Fibroblast of lung (primary cell): Measurements from ENCODE around the gene LMO2. TPM values are rescaled to one million over a fixed set of nuclear protein-coding genes. Genes with fewer than 3 reads are reported as not detected.

Experiments used
- DNase-seq, 2 donors: peaks; one replicate each; pipeline versions ENCODE4 v3.0.0 to v3.0.0-alpha.2; 2010; ENCODE audit warnings: low read depth in 2 of 2
- H2AFZ ChIP-seq: 2 replicates; pipeline ENCODE4 v1.5.1; 2012; ENCODE audit warnings: low read length, control low read depth, inconsistent platforms
- H3K27ac ChIP-seq: 2 replicates; pipeline ENCODE4 v1.5.1; 2011; ENCODE audit warnings: low read length, control low read depth; ENCODE audit not compliant: insufficient read depth
- H3K27me3 ChIP-seq: 2 replicates; pipeline ENCODE4 v1.5.1; 2011; ENCODE audit warnings: mild to moderate bottlenecking, low read length; ENCODE audit not compliant: control insufficient read depth, insufficient read depth
- H3K36me3 ChIP-seq: 2 replicates; pipeline ENCODE4 v1.5.1; 2011; ENCODE audit warnings: low read length; ENCODE audit not compliant: control insufficient read depth, insufficient read depth
- H3K4me1 ChIP-seq: 2 replicates; pipeline ENCODE4 v1.5.1; 2011; ENCODE audit warnings: low read length; ENCODE audit not compliant: control insufficient read depth, insufficient read depth; ENCODE audit errors: extremely low read depth
- H3K4me2 ChIP-seq: 2 replicates; pipeline ENCODE4 v1.5.1; 2011; ENCODE audit warnings: low read length, control low read depth; ENCODE audit not compliant: insufficient read depth; ENCODE audit errors: extremely low read depth
- H3K4me3 ChIP-seq, 4 experiments: fragments of 200-600 bp in 1 of 4; sonication (generic) in 1 of 4; replicated peaks in 1 of 4; 2 replicates each; pipeline ENCODE4 v1.5.1; 2011 to 2016; ENCODE audit warnings: low read length in 4 of 4, low read depth in 3 of 4, mild to moderate bottlenecking in 3 of 4, control low read depth in 2 of 4, inconsistent platforms in 1 of 4, mixed read lengths in 1 of 4; ENCODE audit not compliant: insufficient read depth in 1 of 4; ENCODE audit errors: control extremely low read depth in 1 of 4
- H3K79me2 ChIP-seq: 2 replicates; pipeline ENCODE4 v1.5.1; 2012; ENCODE audit warnings: mild to moderate bottlenecking, low read length, inconsistent platforms; ENCODE audit not compliant: control insufficient read depth, insufficient read depth
- H3K9ac ChIP-seq: 2 replicates; pipeline ENCODE4 v1.5.1; 2011; ENCODE audit warnings: mild to moderate bottlenecking, low read length, control low read depth; ENCODE audit not compliant: insufficient read depth
- H3K9me3 ChIP-seq: 2 replicates; pipeline ENCODE4 v1.5.1; 2012; ENCODE audit warnings: low read depth, low read length; ENCODE audit not compliant: control insufficient read depth, insufficient read depth
- H4K20me1 ChIP-seq: 2 replicates; pipeline ENCODE4 v1.5.1; 2011; ENCODE audit warnings: low read length; ENCODE audit not compliant: control insufficient read depth, insufficient read depth; ENCODE audit errors: extremely low read depth
- EZH2 ChIP-seq: IDR thresholded peaks from 2 replicates; pipeline ENCODE4 v1.5.1; 2012; ENCODE audit warnings: low read length, control low read depth, mild to moderate bottlenecking; ENCODE audit errors: missing control alignments
- polyA plus RNA-seq, 2 donors: library from polyadenylated mRNA; depleted of rRNA in 1 of 2; stranded (reverse) in 1 of 2; unstranded in 1 of 2; fragments of >200 nt; gene quantifications; 2 replicates each; pipeline ENCODE4 v1.2.1, GENCODE V29; 2011 to 2012; ENCODE audit warnings: missing spikeins in 1 of 2
- total RNA-seq: library from RNA; depleted of rRNA; stranded (reverse); fragments of >200 nt; gene quantifications from 2 replicates; pipeline ENCODE4 v1.2.1, GENCODE V29; 2014
- TF ChIP-seq, protein P1 (sequence below), 2 donors: IDR thresholded peaks in 1 of 2; conservative IDR thresholded peaks in 1 of 2; 1 replicate in 1 of 2; 2 replicates in 1 of 2; pipeline ENCODE4 v1.5.1; 2011 to 2012; ENCODE audit warnings: low read length in 2 of 2, control low read depth in 1 of 2, inconsistent platforms in 1 of 2, low read depth in 1 of 2, mild to moderate bottlenecking in 1 of 2

LMO2 gene
- total and polyA plus RNA-seq, 2 donors (not counting 1 experiment from before 2014, with no cell fraction given): 0.03 to 0.17 TPM

- no peak for DNase-seq
- H3K4me3 ChIP-seq: no peak overlapping the region
- TF ChIP-seq EZH2: no peak
- TF ChIP-seq, protein P1, sequence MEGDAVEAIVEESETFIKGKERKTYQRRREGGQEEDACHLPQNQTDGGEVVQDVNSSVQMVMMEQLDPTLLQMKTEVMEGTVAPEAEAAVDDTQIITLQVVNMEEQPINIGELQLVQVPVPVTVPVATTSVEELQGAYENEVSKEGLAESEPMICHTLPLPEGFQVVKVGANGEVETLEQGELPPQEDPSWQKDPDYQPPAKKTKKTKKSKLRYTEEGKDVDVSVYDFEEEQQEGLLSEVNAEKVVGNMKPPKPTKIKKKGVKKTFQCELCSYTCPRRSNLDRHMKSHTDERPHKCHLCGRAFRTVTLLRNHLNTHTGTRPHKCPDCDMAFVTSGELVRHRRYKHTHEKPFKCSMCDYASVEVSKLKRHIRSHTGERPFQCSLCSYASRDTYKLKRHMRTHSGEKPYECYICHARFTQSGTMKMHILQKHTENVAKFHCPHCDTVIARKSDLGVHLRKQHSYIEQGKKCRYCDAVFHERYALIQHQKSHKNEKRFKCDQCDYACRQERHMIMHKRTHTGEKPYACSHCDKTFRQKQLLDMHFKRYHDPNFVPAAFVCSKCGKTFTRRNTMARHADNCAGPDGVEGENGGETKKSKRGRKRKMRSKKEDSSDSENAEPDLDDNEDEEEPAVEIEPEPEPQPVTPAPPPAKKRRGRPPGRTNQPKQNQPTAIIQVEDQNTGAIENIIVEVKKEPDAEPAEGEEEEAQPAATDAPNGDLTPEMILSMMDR (conservative IDR thresholded peaks at IDR 0.05 in 1 of 2, IDR thresholded peaks at IDR 0.05 in 1 of 2; ENCODE audit: low read depth in 1 of 2, low read length in 2 of 2): no peak
- H4K20me1 ChIP-seq: no peaks in the 10 kb centered on the region
- H3K4me1 ChIP-seq: no peaks in the 10 kb centered on the region
- H3K79me2 ChIP-seq: no peaks in the 10 kb centered on the region
- H2AFZ ChIP-seq: no peak overlapping the region
- H3K9ac ChIP-seq: no peak overlapping the region
- H3K36me3 ChIP-seq: no peaks in the 10 kb centered on the region
- H3K9me3 ChIP-seq: no peaks in the 10 kb centered on the region
- no peak overlapping the region for H3K27ac ChIP-seq
- peaks cover 44% of the 10 kb centered on the region for H3K27me3 ChIP-seq
- H3K4me2 ChIP-seq: no peak overlapping the region
These were observed 23.8 kb downstream of the LMO2 start for GRCh38 chr11:33867996-33868646.

DNA sequence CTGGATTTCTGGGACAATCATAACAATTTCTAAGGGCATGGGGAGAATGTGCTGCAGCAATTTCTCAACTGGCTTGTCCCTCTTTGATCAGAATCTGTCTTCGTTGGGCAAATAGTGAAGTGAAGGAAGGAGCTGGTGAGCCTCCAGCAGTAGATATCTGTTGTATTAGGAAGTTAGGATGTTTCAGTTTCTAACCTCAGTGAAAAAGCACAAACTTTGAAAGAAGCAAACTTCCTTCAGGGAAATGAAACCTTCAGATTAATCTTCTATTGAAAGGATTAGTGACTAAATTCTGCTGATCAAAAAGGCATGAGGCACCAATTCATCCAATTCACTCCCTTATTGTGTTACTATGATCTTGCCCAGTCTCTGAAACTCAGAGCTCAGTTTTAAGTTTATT, 24.3 kb downstream of the LMO2 start:
- no peak overlapping the region for H2AFZ ChIP-seq
- no peak for DNase-seq
- H3K9ac ChIP-seq: no peak overlapping the region
- no peaks in the 10 kb centered on the region for H4K20me1 ChIP-seq
- H3K27ac ChIP-seq: no peak overlapping the region
- TF ChIP-seq, protein P1 (conservative IDR thresholded peaks at IDR 0.05 in 1 of 2, IDR thresholded peaks at IDR 0.05 in 1 of 2; ENCODE audit: low read depth in 1 of 2, low read length in 2 of 2): no peak
- no peaks in the 10 kb centered on the region for H3K36me3 ChIP-seq
- H3K27me3 ChIP-seq: peaks cover 47% of the 10 kb centered on the region
- H3K9me3 ChIP-seq: no peaks in the 10 kb centered on the region
- no peak overlapping the region for H3K4me3 ChIP-seq
- H3K4me1 ChIP-seq: no peaks in the 10 kb centered on the region
- H3K79me2 ChIP-seq: no peaks in the 10 kb centered on the region
- H3K4me2 ChIP-seq: no peak overlapping the region

DNA sequence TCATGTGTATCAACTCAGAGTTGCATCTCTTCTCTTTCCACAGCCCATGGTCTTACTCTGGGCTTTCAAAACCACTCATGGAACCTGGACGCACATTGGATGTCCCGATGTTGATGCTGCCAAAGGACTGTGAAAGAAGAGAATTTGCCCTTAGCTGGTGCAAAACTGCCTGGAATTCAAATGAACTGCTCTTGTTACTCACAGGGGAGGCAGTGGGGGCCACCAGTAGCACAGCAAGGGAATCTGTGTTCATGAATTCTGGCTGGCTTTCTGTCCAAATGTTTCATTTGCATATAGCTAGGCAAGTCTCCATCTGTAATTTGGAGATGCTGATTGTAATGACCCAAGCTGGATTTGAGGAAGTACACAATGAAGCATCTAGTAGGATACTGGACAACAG, 24.9 kb downstream of the LMO2 start:
- Histone ChIP-seq H3K79me2 (no peaks in the 10 kb centered on the region), H4K20me1 (no peaks in the 10 kb centered on the region), H3K4me2 (no peak overlapping the region), H3K4me3 (no peak overlapping the region), H3K9me3 (no peaks in the 10 kb centered on the region), H3K27me3 (peaks cover 53% of the 10 kb centered on the region), H2AFZ (no peak overlapping the region), H3K27ac (no peak overlapping the region), H3K9ac (no peak overlapping the region), H3K36me3 (no peaks in the 10 kb centered on the region), H3K4me1 (no peaks in the 10 kb centered on the region)
- TF ChIP-seq, protein P1 (conservative IDR thresholded peaks at IDR 0.05 in 1 of 2, IDR thresholded peaks at IDR 0.05 in 1 of 2; ENCODE audit: low read depth in 1 of 2, low read length in 2 of 2): no peak
- TF ChIP-seq EZH2: no peak
- DNase-seq: no peak
